ENCODE data around the gene IDI1. TPM values are rescaled to one million over a fixed set of nuclear protein-coding genes. Genes with fewer than 3 reads are reported as not detected.

IDI1 gene
- total and polyA plus RNA-seq, 2 experiments from 2014 or later = 39.1 to 182 TPM

DNA sequence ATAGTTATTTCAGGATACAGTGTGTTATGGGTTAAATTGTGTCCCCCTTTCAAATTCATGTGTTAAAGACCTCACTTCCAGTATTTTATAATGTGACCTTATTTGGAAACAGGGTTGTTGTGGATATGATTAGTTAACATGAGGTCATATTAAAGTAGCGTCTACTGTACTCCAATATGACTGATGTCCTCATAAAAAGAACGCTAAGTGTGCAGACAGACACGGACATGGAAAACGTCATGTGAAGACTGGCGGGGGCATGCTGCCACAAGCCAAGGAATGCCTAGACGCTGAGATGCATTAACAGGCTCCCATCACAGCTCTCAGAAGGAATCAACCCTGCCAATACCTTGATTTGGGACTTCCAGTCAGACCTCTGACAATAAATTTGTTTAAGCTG, 5.8 kb upstream of the IDI1 start:
- no peaks in the 10 kb centered on the region for H3K9me3 ChIP-seq (ENCODE audit: low read depth)
- peaks cover 9% of the 10 kb centered on the region for H3K36me3 ChIP-seq
- H3K4me1 ChIP-seq (ENCODE audit: low read depth) = peaks cover 29% of the 10 kb centered on the region
- H3K4me3 ChIP-seq = no peak overlapping the region
- no peaks in the 10 kb centered on the region for H3K27me3 ChIP-seq
- no peak overlapping the region for H3K27ac ChIP-seq
- DNase-seq (ENCODE audit: low read depth in 1 of 2, low spot score in 1 of 2) = no peak
- TF ChIP-seq, protein P1, sequence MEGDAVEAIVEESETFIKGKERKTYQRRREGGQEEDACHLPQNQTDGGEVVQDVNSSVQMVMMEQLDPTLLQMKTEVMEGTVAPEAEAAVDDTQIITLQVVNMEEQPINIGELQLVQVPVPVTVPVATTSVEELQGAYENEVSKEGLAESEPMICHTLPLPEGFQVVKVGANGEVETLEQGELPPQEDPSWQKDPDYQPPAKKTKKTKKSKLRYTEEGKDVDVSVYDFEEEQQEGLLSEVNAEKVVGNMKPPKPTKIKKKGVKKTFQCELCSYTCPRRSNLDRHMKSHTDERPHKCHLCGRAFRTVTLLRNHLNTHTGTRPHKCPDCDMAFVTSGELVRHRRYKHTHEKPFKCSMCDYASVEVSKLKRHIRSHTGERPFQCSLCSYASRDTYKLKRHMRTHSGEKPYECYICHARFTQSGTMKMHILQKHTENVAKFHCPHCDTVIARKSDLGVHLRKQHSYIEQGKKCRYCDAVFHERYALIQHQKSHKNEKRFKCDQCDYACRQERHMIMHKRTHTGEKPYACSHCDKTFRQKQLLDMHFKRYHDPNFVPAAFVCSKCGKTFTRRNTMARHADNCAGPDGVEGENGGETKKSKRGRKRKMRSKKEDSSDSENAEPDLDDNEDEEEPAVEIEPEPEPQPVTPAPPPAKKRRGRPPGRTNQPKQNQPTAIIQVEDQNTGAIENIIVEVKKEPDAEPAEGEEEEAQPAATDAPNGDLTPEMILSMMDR (IDR thresholded peaks at IDR 0.05; ENCODE audit: low read depth, low read length) = no peak

GRCh38 chr10:1050554-1050953, 1.6 kb upstream of the IDI1 start:
- Histone ChIP-seq H3K27me3 (no peaks in the 10 kb centered on the region), H3K9me3 (ENCODE audit: low read depth) (no peaks in the 10 kb centered on the region), H3K4me1 (ENCODE audit: low read depth) (peaks cover 17% of the 10 kb centered on the region), H3K27ac (peak overlapping the region; percentile 99), H3K36me3 (peaks cover 9% of the 10 kb centered on the region), H3K4me3 (peak overlapping the region; percentile 71)
- no peak for DNase-seq (ENCODE audit: low read depth in 1 of 2, low spot score in 1 of 2)
- TF ChIP-seq, protein P1 (IDR thresholded peaks at IDR 0.05; ENCODE audit: low read depth, low read length) = no peak

- peak; percentile 38 to 51 for DNase-seq (ENCODE audit: low read depth in 1 of 2, low spot score in 1 of 2)
- TF ChIP-seq, protein P1 (IDR thresholded peaks at IDR 0.05; ENCODE audit: low read depth, low read length) = no peak
- peak overlapping the region; percentile 71 for H3K4me3 ChIP-seq
- no peaks in the 10 kb centered on the region for H3K27me3 ChIP-seq
- H3K36me3 ChIP-seq = peaks cover 9% of the 10 kb centered on the region
- peak overlapping the region; percentile 99 for H3K27ac ChIP-seq
- no peaks in the 10 kb centered on the region for H3K9me3 ChIP-seq (ENCODE audit: low read depth)
- H3K4me1 ChIP-seq (ENCODE audit: low read depth) = peaks cover 13% of the 10 kb centered on the region
Observed at GRCh38 chr10:1050145-1050544, 1.2 kb upstream of the IDI1 start.

DNA sequence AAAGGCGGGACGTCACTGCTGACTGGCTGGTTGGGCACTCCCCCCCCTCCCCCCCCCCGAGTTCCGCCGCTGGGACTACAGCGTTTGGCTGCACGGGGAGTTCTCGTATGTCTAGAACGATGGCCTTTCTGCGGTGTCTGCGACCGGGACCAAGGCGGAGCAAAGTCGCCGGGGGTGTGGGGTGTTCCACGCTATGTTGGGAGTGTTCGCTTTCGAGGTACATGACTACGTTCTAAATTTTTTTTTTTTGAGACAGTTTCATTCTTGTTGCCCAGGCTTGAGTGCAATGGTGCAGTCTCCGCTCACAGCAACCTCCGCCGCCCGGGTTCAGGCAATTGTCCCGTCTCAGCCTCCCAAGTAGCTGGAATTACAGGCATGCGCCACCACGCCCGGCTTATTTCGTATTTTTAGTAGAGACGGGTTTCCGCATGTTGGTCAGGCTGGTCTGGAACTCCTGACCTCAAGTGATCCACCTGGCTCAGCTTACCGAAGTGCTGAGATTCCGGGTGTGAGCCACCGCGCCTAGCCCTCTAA, 573 bp upstream of the IDI1 start:
- Histone ChIP-seq H3K27me3 (no peaks in the 10 kb centered on the region), H3K27ac (peak overlapping the region; percentile 99), H3K9me3 (ENCODE audit: low read depth) (no peaks in the 10 kb centered on the region), H3K4me1 (ENCODE audit: low read depth) (peaks cover 14% of the 10 kb centered on the region), H3K36me3 (peaks cover 9% of the 10 kb centered on the region), H3K4me3 (peak overlapping the region; percentile 71)
- DNase-seq (ENCODE audit: low read depth in 1 of 2, low spot score in 1 of 2) = no peak
- TF ChIP-seq, protein P1 (IDR thresholded peaks at IDR 0.05; ENCODE audit: low read depth, low read length) = no peak

DNA sequence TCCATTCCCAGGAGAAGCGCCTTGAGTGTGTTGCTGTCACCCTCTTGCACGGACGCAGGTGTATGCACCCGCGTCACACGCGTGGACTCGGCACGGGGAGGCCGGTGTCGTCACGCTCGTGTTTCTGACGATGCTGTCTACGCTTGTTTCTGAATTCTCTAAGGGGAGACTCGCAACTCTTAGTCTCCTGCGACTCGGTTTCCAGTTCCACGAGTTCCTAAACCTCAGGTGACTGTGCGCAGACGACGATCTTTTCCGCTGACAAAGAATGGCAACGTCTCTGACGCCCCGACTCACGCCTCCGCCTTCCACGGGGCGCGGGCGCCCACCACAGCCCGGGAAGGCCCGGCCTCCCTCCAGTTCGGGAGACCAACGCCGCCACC, 579 bp downstream of the IDI1 start:
- peaks cover 17% of the 10 kb centered on the region for H3K4me1 ChIP-seq (ENCODE audit: low read depth)
- H3K4me3 ChIP-seq = peak overlapping the region; percentile 71
- H3K27ac ChIP-seq = peak overlapping the region; percentile 99
- no peaks in the 10 kb centered on the region for H3K9me3 ChIP-seq (ENCODE audit: low read depth)
- no peak for DNase-seq (ENCODE audit: low read depth in 1 of 2, low spot score in 1 of 2)
- TF ChIP-seq, protein P1 (IDR thresholded peaks at IDR 0.05; ENCODE audit: low read depth, low read length) = no peak
- H3K36me3 ChIP-seq = peaks cover 11% of the 10 kb centered on the region
- H3K27me3 ChIP-seq = no peaks in the 10 kb centered on the region

All from cardiac muscle cell (in vitro differentiated cells and primary cell).